Activated CD4-positive, alpha-beta memory T cell treated with anti-CD3 and anti-CD28 coated beads for 36 hours (primary cell): ENCODE results near the gene FBXL15. TPM values are rescaled to one million over a fixed set of nuclear protein-coding genes. Genes with fewer than 3 reads are reported as not detected.

ENCODE experiments used
- CTCF ChIA-PET: fragments of 350-600 bp; sonication (Branson Sonifier 250); formaldehyde crosslinking; loops from one replicate; lab custom pipeline; 2021; ENCODE audit warnings: antibody characterized with exemption, inconsistent platforms; lab: Charles Lee
- POLR2A ChIA-PET: fragments of 350-600 bp; sonication (Branson Sonifier 250); formaldehyde crosslinking; loops from one replicate; lab custom pipeline; 2021; ENCODE audit warnings: antibody characterized with exemption; lab: Charles Lee
- DNase-seq: peaks from one replicate; pipeline ENCODE4 v3.0.0-alpha.2; 2020
- H3K27ac Mint-ChIP-seq: one replicate; pipeline ENCODE4 v1.8.0; 2021; ENCODE audit warnings: mixed read lengths
- H3K27me3 Mint-ChIP-seq: one replicate; pipeline ENCODE4 v1.8.0; 2021; ENCODE audit warnings: mixed read lengths
- H3K36me3 Mint-ChIP-seq: one replicate; pipeline ENCODE4 v1.8.0; 2021; ENCODE audit warnings: mixed read lengths
- H3K4me1 Mint-ChIP-seq: one replicate; pipeline ENCODE4 v1.8.0; 2021; ENCODE audit warnings: low read depth, mixed read lengths
- H3K4me3 Mint-ChIP-seq: one replicate; pipeline ENCODE4 v1.8.0; 2021; ENCODE audit warnings: mild to moderate bottlenecking, mixed read lengths
- H3K9me3 Mint-ChIP-seq: one replicate; pipeline ENCODE4 v1.8.0; 2021; ENCODE audit warnings: mixed read lengths
- intact Hi-C: fragments of 100-400 bp; cut with micrococcal nuclease; formaldehyde crosslinking; loops from one replicate; pipeline ENCODE4 v1.15.1; 2023
- total RNA-seq, 2 experiments: library from RNA; stranded (reverse); gene quantifications; one replicate each; pipeline ENCODE4 v1.2.3, GENCODE V29; 2021

Gene FBXL15
- total RNA-seq, 2 experiments from 2014 or later: 10.8 to 11.4 TPM

DNA sequence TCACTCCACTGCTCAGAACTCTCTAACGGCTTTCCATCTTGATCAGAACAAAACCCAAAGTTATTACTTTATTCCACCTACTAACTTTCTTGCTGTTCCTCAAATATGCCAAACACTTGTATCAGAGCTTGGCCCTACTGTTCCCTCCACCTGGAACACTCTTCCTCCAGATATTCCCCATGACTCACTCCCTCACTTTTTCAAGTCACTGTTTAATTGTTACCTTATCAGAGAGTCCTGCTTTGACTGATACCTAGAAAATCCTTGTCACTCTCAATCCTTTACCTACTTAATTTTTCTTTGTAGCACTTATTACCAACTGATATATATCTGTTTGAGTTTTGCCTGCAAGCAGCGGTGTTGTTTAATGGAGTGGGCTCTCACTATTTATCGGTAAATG lies 30.7 kb upstream of the FBXL15 start:
- Mint-ChIP-seq H3K27me3 (no peaks in the 10 kb centered on the region), H3K4me3 (no peak overlapping the region), H3K27ac (no peak overlapping the region), H3K9me3 (no peaks in the 10 kb centered on the region), H3K36me3 (peaks cover 6% of the 10 kb centered on the region), H3K4me1 (peaks cover 15% of the 10 kb centered on the region)
- ChIA-PET POLR2A (no interaction called here), CTCF (interaction anchor here (1.6 to 2.3 kb wide), 3 partner anchors 10 to 89 kb away, joined by 4 to 14 read pairs (median 7); no protein-coding TSS in a partner anchor)
- no peak for DNase-seq
- intact Hi-C loops: loop anchor here (5.0 kb wide), 1 partner anchor 192 kb away; no protein-coding TSS in a partner anchor

DNA sequence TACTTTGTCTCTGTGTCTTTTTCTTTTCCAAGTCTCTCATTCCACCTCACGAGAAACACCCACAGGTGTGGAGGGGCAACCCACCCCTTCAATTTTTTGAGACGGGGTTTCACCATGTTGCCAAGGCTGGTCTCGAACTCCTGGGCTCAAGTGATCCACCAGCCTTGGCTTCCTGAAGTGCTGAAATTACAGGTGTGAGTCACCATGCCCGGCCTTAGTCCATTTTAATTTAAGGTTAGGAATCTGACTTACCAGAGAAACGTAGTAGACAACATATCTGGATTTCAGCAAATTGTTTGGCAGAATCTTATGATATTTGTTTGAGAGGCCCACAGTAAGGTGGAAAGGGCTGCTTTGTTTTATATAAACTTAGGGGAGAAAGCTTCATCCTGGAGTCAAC lies 28.3 kb upstream of the FBXL15 start:
- H3K4me1 Mint-ChIP-seq: peaks cover 24% of the 10 kb centered on the region
- no peak for DNase-seq
- no peaks in the 10 kb centered on the region for H3K27me3 Mint-ChIP-seq
- POLR2A ChIA-PET: interaction anchor here (4.0 kb wide), 1 partner anchor 59 kb away, joined by 36 read pairs; the partner anchor contains the start of gene C10orf95
- H3K9me3 Mint-ChIP-seq: no peaks in the 10 kb centered on the region
- intact Hi-C loops: loop anchor here (5.0 kb wide), 1 partner anchor 190 kb away; no protein-coding TSS in a partner anchor
- no peak overlapping the region for H3K4me3 Mint-ChIP-seq
- CTCF ChIA-PET: interaction anchor here (0.6 to 13.2 kb wide), 7 partner anchors 13 to 223 kb away, joined by 3 to 213 read pairs (median 44); partner anchors contain the start of genes FBXL15 and GBF1
- peaks cover 25% of the 10 kb centered on the region for H3K36me3 Mint-ChIP-seq
- no peak overlapping the region for H3K27ac Mint-ChIP-seq

DNA sequence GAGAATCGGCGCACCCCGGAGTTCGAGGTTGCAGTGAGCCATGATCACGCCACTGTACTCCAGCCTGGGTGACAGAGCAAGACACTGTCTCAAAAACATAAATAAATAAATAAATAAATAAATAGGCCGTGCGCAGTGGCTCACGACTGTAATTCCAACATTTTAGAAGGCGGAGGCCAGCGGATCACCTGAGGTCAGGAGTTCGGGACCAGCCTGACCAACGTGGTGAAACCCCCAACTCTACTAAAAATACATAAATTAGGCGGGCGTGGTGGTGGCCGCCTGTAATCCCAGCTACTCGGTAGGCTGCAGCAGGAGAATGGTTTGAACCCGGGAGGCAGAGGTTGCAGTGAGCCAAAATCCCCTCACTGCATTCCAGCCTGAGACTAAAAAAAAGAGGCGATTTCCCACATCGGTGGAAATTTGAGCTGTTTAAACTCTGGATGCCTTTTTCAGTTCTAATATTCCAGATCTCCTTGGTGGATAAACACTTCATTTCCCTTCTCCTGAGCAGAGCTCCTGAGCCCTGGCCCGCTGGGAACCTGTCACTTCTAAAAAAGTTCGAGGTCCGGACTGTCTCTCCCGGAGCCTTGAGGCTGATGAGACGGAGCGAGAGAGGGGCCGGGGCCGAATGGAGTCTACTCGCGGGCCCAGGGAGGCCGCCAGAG lies 27.1 kb upstream of the FBXL15 start:
- Mint-ChIP-seq H3K27me3 (no peaks in the 10 kb centered on the region), H3K4me1 (peaks cover 36% of the 10 kb centered on the region), H3K27ac (peak overlapping the region; percentile 99), H3K4me3 (peak overlapping the region; percentile 94), H3K9me3 (no peaks in the 10 kb centered on the region), H3K36me3 (peaks cover 38% of the 10 kb centered on the region)
- intact Hi-C loops: loop anchor here (1.0 to 5.0 kb wide), 10 partner anchors 28 to 249 kb away; partner anchors contain the start of genes ACTR1A, CUEDC2 and NOLC1
- no peak for DNase-seq
- POLR2A ChIA-PET: interaction anchor here (0.6 to 7.9 kb wide), 22 partner anchors 8 to 241 kb away, joined by 3 to 84 read pairs (median 5); partner anchors contain the start of genes C10orf95, CUEDC2, ELOVL3 and FBXL15
- CTCF ChIA-PET: interaction anchor here (0.7 to 13.2 kb wide), 27 partner anchors 10 to 240 kb away, joined by 3 to 213 read pairs (median 5); partner anchors contain the start of genes CUEDC2, ELOVL3, FBXL15 and GBF1

DNA sequence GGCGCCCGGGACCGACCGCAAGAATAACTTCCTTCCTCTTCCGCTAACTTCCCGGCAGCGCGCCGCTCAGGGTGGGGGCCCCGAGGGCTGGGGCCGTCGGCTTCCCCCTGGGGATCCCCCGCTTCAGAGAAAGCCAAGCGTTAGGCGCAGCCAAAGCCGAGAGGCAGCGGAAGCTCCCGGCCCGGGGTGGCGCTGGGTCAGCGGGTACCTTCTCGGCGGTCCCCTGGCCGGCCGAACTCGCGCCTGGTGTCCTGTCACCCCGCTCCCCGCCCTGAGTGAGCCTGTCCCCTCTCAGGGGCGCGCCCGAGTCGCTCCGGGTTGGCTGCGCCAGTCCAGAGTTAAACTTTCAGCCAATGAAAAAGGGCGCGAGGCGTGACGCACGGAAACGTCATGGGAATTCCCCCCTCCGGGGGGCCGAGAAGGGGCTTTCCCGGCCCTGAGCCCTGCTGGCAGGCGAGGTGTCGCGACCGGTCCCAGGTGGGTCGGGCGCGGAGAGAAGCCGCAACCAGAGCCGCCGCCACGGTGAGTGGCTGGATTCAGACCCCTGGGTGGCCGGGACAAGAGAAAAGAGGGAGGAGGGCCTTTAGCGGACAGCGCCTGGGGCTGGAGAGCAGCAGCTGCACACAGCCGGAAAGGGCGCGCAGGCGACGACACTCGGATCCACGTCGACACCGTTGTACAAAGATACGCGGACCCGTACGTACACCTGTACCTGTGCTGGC lies 26.4 kb upstream of the FBXL15 start:
- ChIA-PET POLR2A (interaction anchor here (0.7 to 7.9 kb wide), 27 partner anchors 9 to 279 kb away, joined by 3 to 84 read pairs (median 4); partner anchors contain the start of genes C10orf95, CUEDC2, ELOVL3 and FBXL15), CTCF (interaction anchor here (0.7 to 13.2 kb wide), 23 partner anchors 11 to 248 kb away, joined by 3 to 213 read pairs (median 6); partner anchors contain the start of genes CUEDC2, ELOVL3, FBXL15 and SUFU)
- DNase-seq: peak; percentile 99
- H3K4me3 Mint-ChIP-seq: peak overlapping the region; percentile 94
- H3K4me1 Mint-ChIP-seq: peaks cover 39% of the 10 kb centered on the region
- no peaks in the 10 kb centered on the region for H3K27me3 Mint-ChIP-seq
- H3K27ac Mint-ChIP-seq: peak overlapping the region; percentile 99
- peaks cover 42% of the 10 kb centered on the region for H3K36me3 Mint-ChIP-seq
- no peaks in the 10 kb centered on the region for H3K9me3 Mint-ChIP-seq
- intact Hi-C loops: loop anchor here (1.0 to 5.0 kb wide), 10 partner anchors 27 to 249 kb away; partner anchors contain the start of genes ACTR1A, CUEDC2 and NOLC1

DNA sequence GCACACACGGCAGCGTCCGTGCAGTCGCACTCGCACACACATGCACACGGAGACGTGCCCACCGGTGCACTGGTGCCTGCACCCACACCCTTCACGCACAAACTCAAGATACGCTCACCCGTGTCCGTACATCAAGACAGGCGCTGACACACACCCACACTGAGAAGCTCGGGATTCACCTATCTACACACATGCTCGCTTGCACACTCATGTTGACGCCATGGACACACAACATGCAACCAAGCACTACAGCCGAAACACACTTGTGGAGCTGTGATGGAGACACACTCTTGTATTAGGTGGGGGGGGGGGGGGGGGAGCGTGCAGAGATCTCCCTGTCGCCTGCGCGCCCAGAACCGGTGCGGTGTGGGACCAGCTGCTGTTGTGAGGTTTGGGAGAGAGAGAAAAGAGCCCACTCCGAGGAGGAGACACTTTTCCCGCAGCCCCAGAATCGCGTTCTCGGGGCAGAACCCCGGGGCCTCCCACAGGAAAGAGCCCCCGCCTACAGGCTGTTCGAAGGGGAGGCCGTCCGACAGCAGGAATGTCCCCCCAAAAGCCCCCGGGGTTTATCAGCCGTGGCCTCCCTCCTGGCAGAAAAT lies 25.7 kb upstream of the FBXL15 start:
- Mint-ChIP-seq H3K27ac (peak overlapping the region; percentile 99), H3K4me3 (peak overlapping the region; percentile 94), H3K36me3 (peaks cover 48% of the 10 kb centered on the region), H3K4me1 (peaks cover 45% of the 10 kb centered on the region), H3K9me3 (no peaks in the 10 kb centered on the region), H3K27me3 (no peaks in the 10 kb centered on the region)
- intact Hi-C loops: loop anchor here (1.0 to 5.0 kb wide), 12 partner anchors 26 to 277 kb away; partner anchors contain the start of genes ACTR1A, CUEDC2, GBF1 and NOLC1
- POLR2A ChIA-PET: interaction anchor here (0.7 to 7.9 kb wide), 18 partner anchors 9 to 280 kb away, joined by 3 to 84 read pairs (median 12); partner anchors contain the start of genes C10orf95, CUEDC2, FBXL15 and GBF1
- DNase-seq: peak; percentile 75
- CTCF ChIA-PET: interaction anchor here (1.0 to 13.2 kb wide), 12 partner anchors 10 to 257 kb away, joined by 3 to 213 read pairs (median 9); partner anchors contain the start of genes CUEDC2, FBXL15 and SUFU

DNA sequence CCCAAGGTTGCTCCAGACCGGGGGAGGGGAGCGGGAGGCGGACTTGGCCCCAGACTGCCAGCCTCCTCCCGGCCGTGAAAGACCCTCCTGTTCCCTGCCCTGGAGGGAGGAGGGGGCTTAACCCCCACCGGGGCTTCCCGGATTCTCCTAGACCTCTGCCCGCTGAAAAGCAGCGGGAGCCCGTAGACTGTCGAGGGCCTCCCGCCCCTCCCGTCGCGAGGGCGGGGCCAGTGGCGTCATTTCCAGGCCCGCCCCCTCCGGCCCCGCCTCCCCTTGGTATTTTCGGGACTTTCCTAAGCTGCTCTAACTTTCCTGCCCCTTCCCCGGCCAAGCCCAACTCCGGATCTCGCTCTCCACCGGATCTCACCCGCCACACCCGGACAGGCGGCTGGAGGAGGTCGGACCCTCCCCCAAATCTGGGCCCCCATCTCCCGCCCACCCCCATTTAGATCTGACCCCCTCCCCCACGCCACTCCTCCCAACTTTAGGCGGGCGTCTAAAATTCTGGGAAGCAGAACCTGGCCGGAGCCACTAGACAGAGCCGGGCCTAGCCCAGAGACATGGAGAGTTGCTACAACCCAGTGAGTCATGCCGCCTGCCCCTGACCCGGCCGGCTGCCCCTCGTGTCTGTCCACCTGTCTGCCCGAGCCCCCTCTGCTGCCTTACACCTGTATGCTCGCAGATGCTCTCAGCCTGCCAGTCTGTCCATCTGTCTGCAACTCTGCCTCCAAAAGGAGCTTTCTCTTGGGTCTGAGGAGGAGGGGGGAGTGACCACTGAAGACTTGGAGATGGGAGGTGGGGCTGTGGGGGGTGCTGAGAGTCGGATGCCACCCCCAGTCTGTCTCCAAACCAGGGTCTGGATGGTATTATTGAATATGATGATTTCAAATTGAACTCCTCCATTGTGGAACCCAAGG lies 25.0 kb upstream of the FBXL15 start, which contains the start of gene NFKB2:
Gene NFKB2, plus strand, starts transcription at position 306 of the 917 bp plus-strand sequence. Its CDS starts 255 bp downstream, at position 561.
- ChIA-PET CTCF (interaction anchor here (1.0 to 13.2 kb wide), 13 partner anchors 10 to 258 kb away, joined by 3 to 213 read pairs (median 9); partner anchors contain the start of genes CUEDC2, FBXL15 and SUFU), POLR2A (interaction anchor here (0.9 to 7.9 kb wide), 18 partner anchors 10 to 281 kb away, joined by 3 to 84 read pairs (median 12); partner anchors contain the start of genes C10orf95, CUEDC2, FBXL15 and GBF1)
- H3K4me1 Mint-ChIP-seq: peaks cover 52% of the 10 kb centered on the region
- H3K27me3 Mint-ChIP-seq: no peaks in the 10 kb centered on the region
- peaks cover 55% of the 10 kb centered on the region for H3K36me3 Mint-ChIP-seq
- intact Hi-C loops: loop anchor here (1.0 to 2.0 kb wide), 5 partner anchors 150 to 277 kb away; partner anchors contain the start of gene GBF1
- H3K27ac Mint-ChIP-seq: peak within 1 kb of the TSS; percentile 99
- H3K9me3 Mint-ChIP-seq: no peaks in the 10 kb centered on the region
- peak within 1 kb of the TSS; percentile 94 for H3K4me3 Mint-ChIP-seq
- peak; percentile 94 for DNase-seq

DNA sequence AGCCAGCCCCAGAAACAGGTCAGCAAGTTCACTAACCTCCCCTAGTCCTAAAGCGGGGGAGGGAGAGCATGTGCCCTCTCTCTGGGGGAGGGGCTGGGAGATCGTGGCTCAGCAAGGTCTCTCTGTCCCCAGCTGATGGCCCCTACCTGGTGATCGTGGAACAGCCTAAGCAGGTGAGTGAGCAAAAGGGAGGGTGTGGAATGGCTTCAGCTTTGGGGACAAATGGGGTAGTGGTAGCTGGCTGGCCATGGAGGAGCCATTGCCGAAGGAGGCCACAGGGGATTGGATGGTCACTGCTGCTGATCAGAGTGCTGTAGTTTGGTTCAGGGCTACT lies 24.4 kb upstream of the FBXL15 start:
- H3K4me1 Mint-ChIP-seq: peaks cover 52% of the 10 kb centered on the region
- intact Hi-C loops: no loop called here
- POLR2A ChIA-PET: interaction anchor here (1.0 to 7.9 kb wide), 9 partner anchors 9 to 244 kb away, joined by 3 to 84 read pairs (median 12); partner anchors contain the start of genes CUEDC2, FBXL15 and NOLC1

DNA sequence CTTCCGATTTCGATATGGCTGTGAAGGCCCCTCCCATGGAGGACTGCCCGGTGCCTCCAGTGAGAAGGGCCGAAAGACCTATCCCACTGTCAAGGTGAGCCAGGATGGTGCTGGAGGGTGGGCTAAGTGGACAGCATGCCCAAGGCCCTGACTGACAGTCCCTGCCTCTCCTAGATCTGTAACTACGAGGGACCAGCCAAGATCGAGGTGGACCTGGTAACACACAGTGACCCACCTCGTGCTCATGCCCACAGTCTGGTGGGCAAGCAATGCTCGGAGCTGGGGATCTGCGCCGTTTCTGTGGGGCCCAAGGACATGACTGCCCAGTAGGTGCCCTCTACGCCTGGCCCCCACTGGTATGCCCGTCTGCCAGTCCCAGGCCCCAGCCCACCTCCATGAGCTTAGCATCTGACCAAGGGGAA lies 23.9 kb upstream of the FBXL15 start:
- Mint-ChIP-seq H3K4me1 (peaks cover 52% of the 10 kb centered on the region), H3K9me3 (no peaks in the 10 kb centered on the region), H3K4me3 (peak overlapping the region; percentile 94), H3K27me3 (no peaks in the 10 kb centered on the region), H3K27ac (peak overlapping the region; percentile 99), H3K36me3 (peaks cover 61% of the 10 kb centered on the region)
- intact Hi-C loops: no loop called here
- ChIA-PET CTCF (interaction anchor here (0.8 to 13.2 kb wide), 6 partner anchors 8 to 165 kb away, joined by 3 to 213 read pairs (median 28); partner anchors contain the start of gene FBXL15), POLR2A (interaction anchor here (1.1 to 7.9 kb wide), 4 partner anchors 9 to 244 kb away, joined by 4 to 84 read pairs (median 20); partner anchors contain the start of genes CUEDC2, FBXL15 and NOLC1)
- DNase-seq: no peak

More for the DNA sequence above, 24.4 kb upstream of the FBXL15 start:
- H3K4me3 Mint-ChIP-seq: peak overlapping the region; percentile 94
- peak overlapping the region; percentile 99 for H3K27ac Mint-ChIP-seq
- H3K36me3 Mint-ChIP-seq: peaks cover 58% of the 10 kb centered on the region
- H3K9me3 Mint-ChIP-seq: no peaks in the 10 kb centered on the region
- CTCF ChIA-PET: interaction anchor here (0.8 to 13.2 kb wide), 8 partner anchors 9 to 169 kb away, joined by 3 to 213 read pairs (median 28); partner anchors contain the start of gene FBXL15
- no peaks in the 10 kb centered on the region for H3K27me3 Mint-ChIP-seq
- DNase-seq: peak; percentile 33

DNA sequence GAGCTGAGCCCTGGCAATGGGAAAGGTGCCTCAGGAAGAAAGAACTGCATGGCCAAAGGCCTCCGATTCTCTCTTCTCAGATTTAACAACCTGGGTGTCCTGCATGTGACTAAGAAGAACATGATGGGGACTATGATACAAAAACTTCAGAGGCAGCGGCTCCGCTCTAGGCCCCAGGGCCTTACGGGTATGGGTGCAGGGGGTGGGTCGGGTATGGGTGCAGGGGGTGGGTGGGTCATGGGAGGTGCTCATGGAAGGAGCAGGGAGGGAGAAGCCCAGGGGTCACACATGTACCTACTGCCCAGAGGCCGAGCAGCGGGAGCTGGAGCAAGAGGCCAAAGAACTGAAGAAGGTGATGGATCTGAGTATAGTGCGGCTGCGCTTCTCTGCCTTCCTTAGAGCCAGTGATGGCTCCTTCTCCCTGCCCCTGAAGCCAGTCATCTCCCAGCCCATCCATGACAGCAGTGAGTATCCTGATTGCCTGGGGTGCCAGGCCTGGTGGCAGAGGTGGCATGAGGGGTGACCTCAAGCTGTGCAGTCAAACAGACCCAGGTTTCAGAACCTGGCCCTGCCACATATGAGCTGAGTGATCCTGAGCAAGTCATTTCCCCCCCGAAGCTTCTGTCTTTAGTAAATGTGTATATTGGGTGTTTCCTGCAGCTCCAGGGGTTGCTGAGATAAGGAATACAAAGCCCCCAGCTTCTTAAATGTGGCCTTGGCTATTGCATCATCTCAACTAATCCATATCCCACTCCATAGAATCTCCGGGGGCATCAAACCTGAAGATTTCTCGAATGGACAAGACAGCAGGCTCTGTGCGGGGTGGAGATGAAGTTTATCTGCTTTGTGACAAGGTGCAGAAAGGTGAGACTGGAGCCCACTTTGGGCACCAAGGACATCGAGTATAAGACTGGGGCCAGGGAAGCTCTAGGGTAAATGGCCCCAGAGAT lies 23.1 kb upstream of the FBXL15 start:
- ChIA-PET POLR2A (interaction anchor here (0.6 to 7.9 kb wide), 4 partner anchors 8 to 59 kb away, joined by 3 to 84 read pairs (median 4); partner anchors contain the start of gene FBXL15), CTCF (interaction anchor here (1.1 to 13.2 kb wide), 7 partner anchors 8 to 228 kb away, joined by 4 to 213 read pairs (median 32); partner anchors contain the start of gene FBXL15)
- peaks cover 49% of the 10 kb centered on the region for H3K4me1 Mint-ChIP-seq
- peaks cover 67% of the 10 kb centered on the region for H3K36me3 Mint-ChIP-seq
- peak overlapping the region; percentile 94 for H3K4me3 Mint-ChIP-seq
- H3K27ac Mint-ChIP-seq: peak overlapping the region; percentile 99
- peak; percentile 33 for DNase-seq
- no peaks in the 10 kb centered on the region for H3K9me3 Mint-ChIP-seq
- H3K27me3 Mint-ChIP-seq: no peaks in the 10 kb centered on the region
- intact Hi-C loops: no loop called here
